ENCODE data around the gene PCSK4. TPM values are rescaled to one million over a fixed set of nuclear protein-coding genes. Genes with fewer than 3 reads are reported as not detected.

The PCSK4 gene
- total RNA-seq, 4 donors from 2014 or later = 1.4 to 2.4 (median 2.2) TPM

DNA sequence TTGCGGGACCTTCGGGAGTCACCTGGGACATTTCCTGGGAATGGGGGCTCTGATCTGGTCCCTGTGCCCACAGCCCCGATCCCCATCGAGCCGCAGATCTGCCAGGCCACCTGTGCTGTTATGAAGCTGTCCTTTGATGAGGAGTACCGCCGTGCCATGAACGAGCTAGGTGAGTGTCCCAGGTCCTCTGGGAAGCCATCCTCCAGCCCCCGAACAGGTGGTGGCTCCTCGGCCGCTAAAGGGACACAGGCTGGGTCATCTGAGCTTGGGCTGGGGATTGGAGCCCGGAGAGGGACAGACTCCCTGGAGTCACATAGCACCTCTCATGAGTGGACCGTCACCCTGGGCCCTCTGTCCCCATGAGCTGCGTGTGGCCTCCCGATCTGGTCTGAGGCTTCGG is 32.3 kb downstream of the PCSK4 start:
- no peak for ATAC-seq (ENCODE audit: low FRiP score)
- DNase-seq (ENCODE audit: low spot score) = no peak
- TF ChIP-seq, protein P1, sequence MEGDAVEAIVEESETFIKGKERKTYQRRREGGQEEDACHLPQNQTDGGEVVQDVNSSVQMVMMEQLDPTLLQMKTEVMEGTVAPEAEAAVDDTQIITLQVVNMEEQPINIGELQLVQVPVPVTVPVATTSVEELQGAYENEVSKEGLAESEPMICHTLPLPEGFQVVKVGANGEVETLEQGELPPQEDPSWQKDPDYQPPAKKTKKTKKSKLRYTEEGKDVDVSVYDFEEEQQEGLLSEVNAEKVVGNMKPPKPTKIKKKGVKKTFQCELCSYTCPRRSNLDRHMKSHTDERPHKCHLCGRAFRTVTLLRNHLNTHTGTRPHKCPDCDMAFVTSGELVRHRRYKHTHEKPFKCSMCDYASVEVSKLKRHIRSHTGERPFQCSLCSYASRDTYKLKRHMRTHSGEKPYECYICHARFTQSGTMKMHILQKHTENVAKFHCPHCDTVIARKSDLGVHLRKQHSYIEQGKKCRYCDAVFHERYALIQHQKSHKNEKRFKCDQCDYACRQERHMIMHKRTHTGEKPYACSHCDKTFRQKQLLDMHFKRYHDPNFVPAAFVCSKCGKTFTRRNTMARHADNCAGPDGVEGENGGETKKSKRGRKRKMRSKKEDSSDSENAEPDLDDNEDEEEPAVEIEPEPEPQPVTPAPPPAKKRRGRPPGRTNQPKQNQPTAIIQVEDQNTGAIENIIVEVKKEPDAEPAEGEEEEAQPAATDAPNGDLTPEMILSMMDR (IDR thresholded peaks at IDR 0.05) = no peak

DNA sequence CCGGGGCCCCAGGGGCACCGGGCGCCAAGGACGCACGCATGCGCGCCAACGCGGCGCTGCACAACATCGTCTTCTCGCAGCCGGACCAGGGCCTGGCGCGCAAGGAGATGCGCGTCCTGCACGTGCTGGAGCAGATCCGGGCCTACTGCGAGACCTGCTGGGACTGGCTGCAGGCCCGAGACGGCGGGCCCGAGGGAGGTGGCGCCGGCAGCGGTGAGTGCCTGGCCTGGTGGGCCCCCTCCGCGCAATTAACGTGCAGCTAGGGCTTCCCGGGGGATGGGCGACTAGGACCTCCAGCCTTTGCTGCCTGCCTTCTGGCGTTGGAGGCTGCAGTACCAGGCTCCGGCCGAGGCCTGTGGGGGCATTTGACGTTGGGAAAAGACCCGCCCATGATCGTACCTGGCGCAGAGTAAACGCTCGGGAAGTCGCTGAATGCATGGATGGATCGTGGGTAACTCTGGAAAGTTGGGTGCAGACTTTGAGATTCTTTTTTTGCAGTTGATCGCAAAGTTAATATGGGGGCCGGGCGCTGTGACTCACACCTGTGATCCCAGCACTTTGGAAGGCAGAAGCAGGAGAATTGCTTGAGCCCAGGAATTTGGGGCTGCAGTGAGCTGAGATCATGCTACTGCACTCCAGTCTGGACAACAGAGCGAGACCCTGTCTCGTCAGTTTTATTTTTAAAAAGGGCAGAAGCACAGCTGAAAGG is 33.0 kb downstream of the PCSK4 start:
- no peak for DNase-seq (ENCODE audit: low spot score)
- TF ChIP-seq, protein P1 (IDR thresholded peaks at IDR 0.05) = no peak
- no peak for ATAC-seq (ENCODE audit: low FRiP score)

DNA sequence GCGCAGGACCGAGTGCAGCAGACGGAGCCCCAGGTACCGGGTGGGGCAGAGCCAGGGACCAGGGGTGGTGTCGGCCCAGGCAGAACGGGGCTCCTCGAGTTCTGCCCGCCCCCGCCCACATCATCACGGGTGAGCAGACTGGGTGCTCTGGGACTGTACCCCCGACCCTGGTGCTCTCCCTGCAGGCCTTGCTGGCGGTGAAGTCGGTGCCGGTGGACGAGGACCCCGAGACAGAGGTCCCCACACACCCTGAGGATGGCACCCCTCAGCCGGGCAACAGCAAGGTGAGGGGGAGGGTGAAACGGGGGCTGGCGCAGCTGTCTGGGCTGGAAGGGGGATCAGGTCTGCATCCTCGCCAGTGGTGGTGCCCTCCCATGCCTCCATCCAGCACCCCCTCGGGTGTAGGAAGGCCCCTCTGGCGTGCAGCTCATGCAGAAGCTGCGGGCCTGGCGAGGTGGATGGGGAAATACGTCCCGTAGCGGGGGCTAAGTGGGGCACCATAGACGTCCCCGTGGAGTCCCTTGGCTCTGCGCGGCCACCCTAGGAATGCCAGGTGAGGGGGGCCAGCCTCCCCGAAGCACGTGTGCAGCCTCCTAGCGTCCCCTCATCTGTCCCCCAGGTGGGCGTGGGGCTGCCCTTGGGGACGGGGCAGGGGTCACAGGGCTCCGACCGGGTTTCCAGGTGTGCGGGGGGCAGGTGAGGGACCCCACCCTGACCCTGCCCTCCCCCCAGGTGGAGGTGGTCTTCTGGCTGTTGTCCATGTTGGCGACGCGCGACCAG is 33.8 kb downstream of the PCSK4 start:
- no peak for ATAC-seq (ENCODE audit: low FRiP score)
- TF ChIP-seq, protein P1 (IDR thresholded peaks at IDR 0.05) = no peak
- no peak for DNase-seq (ENCODE audit: low spot score)

DNA sequence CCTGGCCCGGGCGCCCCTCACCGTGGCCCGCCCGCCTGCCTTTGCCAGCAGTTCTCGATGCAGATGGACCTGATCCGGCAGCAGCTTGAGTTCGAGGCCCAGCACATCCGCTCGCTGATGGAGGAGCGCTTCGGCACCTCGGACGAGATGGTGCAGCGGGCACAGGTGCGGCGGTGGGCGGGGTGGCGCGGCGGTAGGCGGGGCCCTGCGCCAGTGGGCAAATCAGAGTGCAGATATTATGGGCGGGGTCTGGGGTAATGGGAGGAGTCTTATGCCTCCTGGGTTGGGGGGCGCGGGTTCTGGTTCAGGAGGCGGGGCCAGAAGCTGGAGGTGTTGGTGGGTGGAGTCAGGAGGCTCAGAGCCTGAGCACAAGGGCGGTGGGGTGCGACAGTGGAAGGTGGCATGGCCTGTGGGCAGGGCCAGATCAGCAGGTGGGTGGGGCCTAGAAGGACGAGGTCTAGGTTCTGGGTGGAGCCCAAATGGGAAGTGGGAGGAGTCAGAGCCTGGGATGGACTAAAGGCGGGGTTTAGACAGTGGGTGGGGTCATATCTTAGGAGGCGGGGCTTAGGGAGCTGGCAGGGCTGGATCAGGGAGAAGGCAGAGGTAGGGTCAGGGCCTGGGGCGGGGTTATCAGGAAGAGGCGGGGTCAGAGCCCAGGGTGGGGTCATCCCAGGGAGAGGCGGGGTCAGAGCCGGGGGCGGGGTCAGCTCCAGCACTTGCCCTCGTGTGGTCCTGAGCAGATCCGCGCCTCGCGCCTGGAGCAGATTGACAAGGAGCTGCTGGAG is 34.6 kb downstream of the PCSK4 start:
- DNase-seq (ENCODE audit: low spot score) (no peak), ATAC-seq (ENCODE audit: low FRiP score) (no peak)
- TF ChIP-seq, protein P1 (IDR thresholded peaks at IDR 0.05) = no peak

DNA sequence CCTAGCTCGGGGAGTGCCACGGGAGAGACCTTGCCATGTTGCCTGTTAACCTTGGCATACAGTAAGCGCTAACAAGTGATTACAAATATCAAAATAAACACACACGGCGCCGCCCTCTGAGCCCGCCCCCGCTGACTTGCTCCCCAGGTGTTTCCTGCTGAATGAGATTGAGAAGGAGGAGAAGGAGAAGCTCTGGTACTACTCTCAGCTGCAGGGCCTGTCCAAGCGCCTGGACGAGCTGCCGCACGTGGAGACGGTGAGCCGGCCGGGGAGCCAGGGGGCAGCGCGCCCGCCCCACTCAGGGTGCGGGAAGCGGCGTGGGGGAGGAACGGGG is 35.2 kb downstream of the PCSK4 start:
- ATAC-seq (ENCODE audit: low FRiP score) = no peak
- TF ChIP-seq, protein P1 (IDR thresholded peaks at IDR 0.05) = no peak

DNA sequence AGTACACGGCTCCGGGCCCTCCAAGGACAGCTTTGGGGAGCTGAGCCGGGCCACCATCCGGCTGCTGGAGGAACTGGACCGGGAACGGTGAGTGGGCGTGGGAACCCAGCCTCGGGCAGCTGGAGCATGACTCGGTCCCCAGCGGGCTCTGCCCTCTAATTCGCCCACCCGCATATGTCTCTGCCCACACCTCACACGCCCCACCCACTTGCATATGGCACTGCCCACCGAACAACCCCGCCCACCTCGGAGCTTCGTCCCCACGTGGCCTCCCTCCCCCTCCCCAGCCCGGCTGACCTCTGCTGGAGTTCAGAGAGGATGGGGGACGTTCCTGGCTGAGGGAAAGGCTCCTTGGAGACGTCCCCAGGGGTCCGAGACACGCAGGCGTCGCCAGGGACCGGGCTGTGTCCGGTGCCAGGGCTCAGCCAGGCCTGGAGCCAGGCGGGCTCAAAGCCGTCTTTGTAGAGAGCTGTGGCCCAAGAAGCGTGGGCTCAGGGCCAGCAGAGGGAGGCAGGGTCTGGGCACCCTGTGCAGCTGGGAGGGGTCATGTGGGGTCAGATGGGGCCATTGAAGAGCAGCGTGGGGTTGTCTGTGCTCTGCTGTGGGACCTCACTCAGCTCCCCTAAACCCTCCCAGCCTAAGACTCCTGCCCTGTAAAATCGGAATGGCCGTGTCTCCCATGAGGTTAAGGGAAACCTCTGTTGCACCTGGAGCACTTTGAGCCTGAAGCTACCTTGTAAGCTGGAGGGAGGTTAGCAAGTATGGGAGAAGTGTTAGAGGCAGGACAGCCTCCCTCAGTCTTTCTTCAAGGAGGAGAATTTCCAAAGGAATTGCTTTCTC is 36.4 kb downstream of the PCSK4 start:
- TF ChIP-seq, protein P1 (IDR thresholded peaks at IDR 0.05) = no peak
- DNase-seq (ENCODE audit: low spot score) (no peak), ATAC-seq (ENCODE audit: low FRiP score) (no peak)

More for the DNA sequence above, 35.2 kb downstream of the PCSK4 start:
- no peak for DNase-seq (ENCODE audit: low spot score)
